GM18498 (cell line): ENCODE data around the gene BAIAP3.

Experiments used
- ATAC-seq: cut with Tn5 transposase; IDR thresholded peaks from one replicate; pipeline ENCODE4 v1.9.1; 2021; ENCODE audit warnings: mild to moderate bottlenecking, moderate library complexity; ENCODE audit not compliant: unreplicated experiment

The BAIAP3 gene

GRCh38 chr16:1389762-1390161 is 56.3 kb downstream of the BAIAP3 start:
- ATAC-seq = no peak

- no peak for ATAC-seq
These were observed 56.9 kb downstream of the BAIAP3 start for GRCh38 chr16:1390239-1390779.

GRCh38 chr16:1392826-1393225 is 59.4 kb downstream of the BAIAP3 start:
- ATAC-seq = no peak

- ATAC-seq = no peak
These were observed 60.2 kb downstream of the BAIAP3 start for GRCh38 chr16:1393613-1394176.

- no peak for ATAC-seq
These were observed 61.0 kb downstream of the BAIAP3 start for GRCh38 chr16:1394367-1394951.

- ATAC-seq = no peak
These were observed 62.1 kb downstream of the BAIAP3 start for GRCh38 chr16:1395444-1396031.

- ATAC-seq = no peak
These were observed 64.3 kb downstream of the BAIAP3 start for GRCh38 chr16:1397779-1398178.

- ATAC-seq = no peak
These were observed 64.9 kb downstream of the BAIAP3 start for GRCh38 chr16:1398351-1398750.
